Kidney glomerular epithelial cell (primary cell): Measurements from ENCODE around the gene ULK4.
"Not testable (repeated sequence)": the region's sequence is repeated elsewhere in the genome, so short reads cannot be mapped to it uniquely, and the experiment has no call there.

Experiments
- DNase-seq: peaks from one replicate; lab custom pipeline; 2025; lab: John Stamatoyannopoulos, UW

The ULK4 gene

GRCh38 chr3:41502023-41502422 lies 459.9 kb downstream of the ULK4 start:
- DNase-seq = no peak

DNA sequence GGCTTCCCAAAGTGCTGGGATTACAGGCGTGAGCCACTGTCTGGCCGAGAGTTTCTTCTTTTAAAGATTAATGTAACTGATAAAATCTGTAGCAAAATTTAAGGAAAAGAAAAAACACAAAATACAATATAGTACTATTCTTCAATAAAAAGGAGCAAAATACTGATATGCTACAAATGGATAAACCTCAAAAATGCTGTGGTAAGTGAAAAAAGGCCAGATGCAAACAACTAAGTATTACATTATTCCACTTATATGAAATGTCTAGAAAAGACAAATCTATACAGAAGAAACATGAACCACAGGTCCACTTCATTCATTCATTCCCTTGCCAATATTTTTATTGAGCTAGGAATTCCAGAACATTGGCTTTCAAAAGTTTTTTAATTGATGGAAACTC lies 463.1 kb downstream of the ULK4 start:
- DNase-seq = no peak

- no peak for DNase-seq
Measured at GRCh38 chr3:41490360-41490759, 471.5 kb downstream of the ULK4 start.

- no peak for DNase-seq
Measured at GRCh38 chr3:41489231-41489630, 472.7 kb downstream of the ULK4 start.

GRCh38 chr3:41488501-41488900 lies 473.4 kb downstream of the ULK4 start:
- no peak for DNase-seq

- DNase-seq = no peak
Measured at GRCh38 chr3:41485484-41485883, 476.4 kb downstream of the ULK4 start.

- no peak for DNase-seq
Measured at GRCh38 chr3:41482134-41482533, 479.8 kb downstream of the ULK4 start.

DNA sequence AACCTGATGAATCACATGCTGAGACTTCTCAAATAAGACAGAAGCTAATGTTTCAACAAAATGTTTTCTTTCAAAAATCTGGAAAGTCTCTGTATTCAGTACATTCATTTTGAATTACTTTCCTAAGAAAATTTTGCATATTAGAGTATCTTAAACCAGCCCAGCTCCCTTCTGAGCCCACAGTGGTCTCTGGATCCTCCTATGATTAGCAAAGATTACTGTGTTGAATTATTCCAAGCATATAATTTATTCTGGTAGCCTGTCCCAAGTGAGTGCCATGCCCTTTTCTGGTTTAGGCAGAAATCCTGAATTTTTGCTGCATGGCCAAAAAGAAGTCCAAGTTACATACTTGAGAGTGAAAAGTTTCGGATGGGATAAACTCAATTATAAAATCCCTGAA lies 483.6 kb downstream of the ULK4 start:
- no peak for DNase-seq

- DNase-seq = no peak
Measured at GRCh38 chr3:41477399-41478014, 484.4 kb downstream of the ULK4 start.

- DNase-seq = no peak
Measured at GRCh38 chr3:41469083-41469482, 492.8 kb downstream of the ULK4 start.

DNA sequence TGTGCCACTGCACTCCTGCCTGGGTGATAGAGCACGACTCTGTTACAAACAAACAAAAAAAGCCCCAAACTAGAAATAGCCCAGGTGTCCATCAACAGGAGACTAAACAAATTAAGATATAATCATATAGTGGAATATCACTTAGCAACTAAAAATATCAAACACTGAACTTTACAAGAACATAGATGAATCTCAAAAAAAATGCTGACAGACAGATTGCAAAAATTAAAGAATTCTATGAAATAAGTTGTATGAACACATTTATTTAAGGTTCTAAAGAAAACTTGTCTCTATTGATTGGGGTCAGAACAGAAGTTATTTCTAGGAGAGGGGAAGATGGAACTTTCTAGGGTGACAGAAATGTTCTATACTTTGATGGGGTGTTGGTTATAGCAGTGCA lies 494.4 kb downstream of the ULK4 start:
- no peak for DNase-seq

DNA sequence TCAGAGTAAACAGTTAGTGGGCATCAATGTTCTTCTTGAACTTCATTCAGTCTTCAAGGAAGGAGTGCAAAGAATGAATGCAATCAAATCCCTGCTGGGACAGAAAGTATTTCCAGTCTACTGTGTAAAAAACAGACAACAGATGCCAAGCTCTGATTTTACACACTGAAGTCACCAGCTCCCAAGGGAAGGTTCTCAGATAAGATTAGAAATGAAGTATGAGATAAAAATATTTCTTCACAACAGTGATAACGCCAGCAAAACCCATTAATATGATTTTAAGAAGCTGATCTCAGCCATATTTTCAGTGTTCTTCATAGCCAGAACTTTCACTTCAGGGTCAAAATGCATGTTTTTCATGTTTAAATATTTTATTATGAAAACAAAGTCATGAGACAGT lies 497.0 kb downstream of the ULK4 start:
- no peak for DNase-seq

- no peak for DNase-seq
Measured at GRCh38 chr3:41464401-41464800, 497.5 kb downstream of the ULK4 start.

- no peak for DNase-seq
Measured at GRCh38 chr3:41462103-41462691, 499.7 kb downstream of the ULK4 start.

DNA sequence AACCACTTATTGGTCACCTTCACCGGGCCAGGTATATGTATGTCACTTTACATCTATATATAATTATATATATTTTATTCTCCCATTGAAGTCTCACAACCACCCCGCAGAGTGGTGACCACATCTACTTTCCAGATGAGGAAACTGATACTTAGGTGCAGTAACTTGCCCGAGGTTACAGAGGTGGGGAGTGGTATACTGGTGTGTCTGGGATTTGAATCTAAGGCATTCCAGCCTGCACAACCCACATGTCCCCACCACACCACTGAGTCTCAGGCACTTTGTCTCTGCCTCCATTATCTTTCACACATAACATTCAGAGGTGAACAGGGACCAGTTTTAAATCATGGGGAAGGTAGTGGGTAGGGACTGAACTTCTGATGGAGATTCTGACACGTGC lies 501.2 kb downstream of the ULK4 start:
- DNase-seq = no peak

DNA sequence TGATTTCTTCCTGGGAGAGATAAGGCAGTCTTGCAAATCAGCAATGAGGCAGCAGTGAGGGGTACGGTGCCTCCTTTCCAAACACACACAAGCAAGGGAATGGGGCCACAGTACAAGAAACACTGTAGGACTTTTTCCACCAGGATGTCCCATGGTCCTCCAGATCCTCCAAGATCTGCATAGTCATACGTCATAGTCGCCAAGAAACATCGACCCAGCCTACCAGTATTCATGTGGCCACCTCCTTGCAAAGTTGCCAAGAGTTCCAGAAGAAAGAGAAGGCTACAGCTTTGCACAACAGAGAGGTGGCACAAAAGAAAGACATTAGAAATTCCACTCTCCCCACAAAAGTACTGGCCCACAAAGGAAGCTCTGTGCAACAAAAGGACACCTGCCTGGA lies 504.7 kb downstream of the ULK4 start:
- no peak for DNase-seq

GRCh38 chr3:41456162-41456561 lies 505.7 kb downstream of the ULK4 start:
- DNase-seq = no peak

DNA sequence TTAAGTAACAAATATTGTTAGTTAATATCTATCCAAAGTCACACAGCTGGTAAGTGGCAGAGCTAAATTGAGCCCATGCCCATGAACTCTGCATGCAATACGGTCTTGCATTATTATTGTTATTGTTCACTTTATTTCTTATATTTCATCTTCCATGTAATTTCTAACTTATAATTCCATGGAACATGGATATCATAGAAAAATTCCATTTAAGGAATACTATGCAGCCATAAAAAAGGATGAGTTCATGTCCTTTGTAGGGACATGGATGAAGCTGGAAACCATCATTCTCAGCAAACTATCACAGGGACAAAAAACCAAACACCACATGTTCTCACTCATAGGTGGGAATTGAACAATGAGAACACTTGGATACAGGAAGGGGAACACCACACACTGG lies 508.3 kb downstream of the ULK4 start:
- not testable (repeated sequence) for DNase-seq

DNA sequence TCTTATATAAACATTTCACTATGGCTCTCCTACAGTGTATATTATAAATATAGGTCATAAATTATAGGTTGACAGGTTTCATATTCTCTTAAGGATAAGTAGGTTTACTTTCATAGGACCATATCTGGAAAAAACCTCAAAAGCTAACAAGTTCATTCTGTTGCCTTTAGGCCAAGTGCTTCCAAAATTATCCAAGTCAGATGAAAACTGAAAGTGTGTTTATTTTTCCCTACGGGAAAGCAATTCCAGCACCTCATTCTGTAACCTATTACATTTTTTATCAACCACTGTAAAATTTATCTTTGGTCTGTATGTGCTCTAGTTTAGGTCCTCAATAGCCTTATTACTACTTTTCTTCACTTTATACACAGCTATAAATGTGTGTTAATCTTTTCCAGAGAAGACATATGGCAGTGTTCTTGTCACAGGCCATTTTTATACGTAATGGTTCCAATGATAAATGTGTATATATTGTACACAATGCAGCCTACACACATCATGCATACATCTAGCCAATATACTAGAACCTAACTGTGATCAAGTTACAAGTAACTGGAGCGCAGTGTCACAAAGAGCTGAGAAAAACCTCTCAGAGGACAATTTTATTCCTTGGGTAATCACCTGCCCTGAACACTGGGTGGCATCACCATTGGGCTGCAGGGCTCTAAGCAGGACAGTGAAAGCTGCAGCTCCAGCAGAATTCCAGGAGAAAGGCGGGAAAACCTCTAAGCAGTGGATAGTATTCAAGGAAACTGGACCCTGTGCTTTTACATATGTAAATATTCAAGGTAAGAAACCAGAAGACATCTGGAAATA lies 511.3 kb downstream of the ULK4 start:
- no peak for DNase-seq

GRCh38 chr3:41448396-41448795 lies 513.5 kb downstream of the ULK4 start:
- no peak for DNase-seq

DNA sequence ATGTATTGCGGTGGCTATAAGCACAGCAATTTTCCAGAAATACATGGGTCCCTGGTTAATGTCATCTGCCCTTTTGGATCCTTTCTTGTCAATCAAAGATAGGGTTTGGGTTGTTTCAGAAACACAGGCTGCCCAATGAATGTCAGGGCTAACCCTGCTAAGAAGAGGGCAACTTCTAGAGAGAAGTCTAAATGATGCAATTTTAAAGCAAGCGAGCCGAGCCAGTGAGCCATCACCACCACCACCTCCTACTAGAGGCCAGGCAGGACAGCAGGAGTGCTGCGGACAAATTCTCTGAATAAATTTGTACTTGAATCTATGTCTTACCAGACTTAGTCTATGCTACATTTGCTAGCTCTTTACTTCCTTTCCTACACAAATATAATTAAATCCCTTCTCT lies 514.2 kb downstream of the ULK4 start:
- DNase-seq = no peak

GRCh38 chr3:41446316-41446715 lies 515.6 kb downstream of the ULK4 start:
- DNase-seq = not testable (repeated sequence)

DNA sequence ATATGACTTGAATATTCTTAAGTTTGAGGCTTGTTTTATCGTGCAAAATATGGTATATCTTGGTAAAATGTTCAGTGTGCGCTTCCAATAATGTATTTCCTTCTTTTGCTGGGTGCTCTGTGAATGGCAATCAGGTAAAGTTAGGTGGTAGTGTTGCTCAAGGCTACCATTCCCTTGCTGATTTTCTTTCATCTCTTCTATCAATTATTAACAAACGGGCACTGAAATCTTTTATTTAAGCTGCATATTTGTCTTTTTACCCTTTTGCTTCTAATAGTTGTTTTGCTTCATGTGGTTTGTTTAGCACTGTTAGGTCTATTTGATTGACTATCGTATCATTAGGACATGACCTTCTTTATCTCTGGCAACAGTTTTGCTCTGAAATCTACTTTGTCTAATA lies 520.3 kb downstream of the ULK4 start:
- DNase-seq = no peak
